HepG2 (cell line): Measurements from ENCODE around the gene SEC14L2. TPM values are rescaled to one million over a fixed set of nuclear protein-coding genes. Genes with fewer than 3 reads are reported as not detected.

ENCODE experiments used
- ATAC-seq: fragments of 200-7000 bp; cut with Tn5 transposase; 3 replicates; pipeline ENCODE4 v1.9.1; 2020; ENCODE audit warnings: mild to moderate bottlenecking, moderate library complexity
- BruUV-seq: library from RNA; stranded (reverse); fragments of 400-500 nt; replicated peaks from 2 replicates; lab custom pipeline; 2021; lab: Mats Ljungman, UMichigan
- CTCF ChIA-PET: fragments of 300-600 bp; formaldehyde crosslinking; extraction: SDS; loops from one replicate; lab custom pipeline; 2021; ENCODE audit warnings: low total read pairs, inconsistent platforms, low intra/inter-chr PET ratio; lab: Yijun Ruan, JAX
- POLR2A ChIA-PET: fragments of 350-600 bp; sonication (Branson Sonifier 250); formaldehyde crosslinking; loops from one replicate; lab custom pipeline; 2020; ENCODE audit warnings: antibody characterized with exemption, inconsistent platforms; lab: Yijun Ruan, JAX
- DNase-seq: peaks from one replicate; pipeline ENCODE4 v3.0.0-alpha.2; 2015; ENCODE audit warnings: low spot score
- FAIRE-seq: peaks from 3 replicates; lab custom pipeline; 2011; peaks lifted over from hg19 to GRCh38; lab: Jason Lieb, UNC
- H2AFZ ChIP-seq: one replicate; pipeline ENCODE4 v1.6.1; 2011; ENCODE audit warnings: low read length, inconsistent platforms
- H3K27ac ChIP-seq: fragments of 300-600 bp; 3 replicates; pipeline ENCODE4 v1.8.0; 2011; ENCODE audit warnings: mixed run types, mild to moderate bottlenecking, mixed read lengths, low read length, inconsistent platforms; ENCODE audit not compliant: insufficient read depth; ENCODE audit errors: extremely low read length
- H3K27me3 ChIP-seq, 2 experiments: fragments of 200-600 bp in 1 of 2; 2 replicates in 1 of 2; 3 replicates in 1 of 2; pipeline versions ENCODE4 v1.6.0 to v1.8.0; 2011; ENCODE audit warnings: low read length in 2 of 2, mild to moderate bottlenecking in 2 of 2, moderate library complexity in 2 of 2, inconsistent platforms in 1 of 2; ENCODE audit not compliant: insufficient read depth in 2 of 2, control insufficient read depth in 1 of 2
- H3K36me3 ChIP-seq, 2 experiments: fragments of 200-600 bp in 1 of 2; replicated peaks in 1 of 2; 2 replicates in 1 of 2; 3 replicates in 1 of 2; pipeline versions ENCODE4 v1.5.1 to v1.8.0; 2011; ENCODE audit warnings: low read length in 2 of 2, inconsistent platforms in 1 of 2; ENCODE audit not compliant: insufficient read depth in 2 of 2, control insufficient read depth in 1 of 2
- H3K4me1 ChIP-seq: 2 replicates; pipeline ENCODE4 v1.5.1; 2012; ENCODE audit warnings: low read length, inconsistent platforms; ENCODE audit not compliant: insufficient read depth
- H3K4me2 ChIP-seq: 2 replicates; pipeline ENCODE4 v1.6.0; 2011; ENCODE audit warnings: low read depth, low read length, inconsistent platforms
- H3K4me3 ChIP-seq, 3 experiments: fragments of 200-600 bp in 1 of 3; sonication (generic), shearing (Covaris generic) in 1 of 3; replicated peaks in 1 of 3; 2 replicates each; pipeline ENCODE4 v1.5.1; 2011 to 2016; ENCODE audit warnings: low read length in 3 of 3, inconsistent platforms in 2 of 3, low read depth in 2 of 3, mild to moderate bottlenecking in 2 of 3, control low read depth in 1 of 3, mixed read lengths in 1 of 3; ENCODE audit not compliant: insufficient read depth in 1 of 3
- H3K79me2 ChIP-seq: one replicate; pipeline ENCODE4 v1.6.1; 2011; ENCODE audit warnings: low read length, inconsistent platforms; ENCODE audit not compliant: insufficient read depth
- H3K9ac ChIP-seq: 2 replicates; pipeline ENCODE4 v1.6.0; 2011; ENCODE audit warnings: mild to moderate bottlenecking, low read depth, low read length, inconsistent platforms; ENCODE audit not compliant: insufficient read depth
- H3K9me3 ChIP-seq: 2 replicates; pipeline ENCODE4 v1.5.1; 2012; ENCODE audit warnings: mild to moderate bottlenecking, low read length
- H4K20me1 ChIP-seq: 2 replicates; pipeline ENCODE4 v1.6.0; 2011; ENCODE audit warnings: inconsistent platforms, mild to moderate bottlenecking, low read length, moderate library complexity; ENCODE audit not compliant: insufficient read depth
- ETV5 ChIP-seq: IDR thresholded peaks from 2 replicates; pipeline ENCODE4 v1.6.1; 2018; ENCODE audit warnings: missing biosample characterization, missing genetic modification reagents, inconsistent platforms, borderline replicate concordance
- GLI4 ChIP-seq: sonication (generic); formaldehyde crosslinking; IDR thresholded peaks from 2 replicates; pipeline ENCODE4 v1.5.1; 2020; ENCODE audit warnings: missing genetic modification reagents, mild to moderate bottlenecking, moderate library complexity, borderline replicate concordance
- PCBP1 ChIP-seq: fragments of 200-400 bp; formaldehyde crosslinking; IDR thresholded peaks from 2 replicates; pipeline ENCODE4 v1.6.1; 2017; ENCODE audit warnings: mild to moderate bottlenecking, low read depth, low read length, borderline replicate concordance
- POLR2G ChIP-seq: fragments of 200-400 bp; formaldehyde crosslinking; IDR thresholded peaks from 2 replicates; pipeline ENCODE4 v1.6.1; 2018; ENCODE audit warnings: mild to moderate bottlenecking, low read depth, low read length, moderate library complexity
- SMAD9 ChIP-seq: sonication (generic); formaldehyde crosslinking; IDR thresholded peaks from 2 replicates; pipeline ENCODE4 v1.5.1; 2020; ENCODE audit warnings: mild to moderate bottlenecking, missing genetic modification reagents
- SMYD3 ChIP-seq: sonication (generic); formaldehyde crosslinking; IDR thresholded peaks from 2 replicates; pipeline ENCODE4 v1.8.1; 2023; ENCODE audit warnings: mild to moderate bottlenecking, missing genetic modification reagents
- SP4 ChIP-seq: sonication (generic); formaldehyde crosslinking; IDR thresholded peaks from 2 replicates; pipeline ENCODE4 v1.8.1; 2023; ENCODE audit warnings: mild to moderate bottlenecking, missing genetic modification reagents
- TMF1 ChIP-seq: sonication (generic); formaldehyde crosslinking; IDR thresholded peaks from 2 replicates; pipeline ENCODE4 v1.8.1; 2022; ENCODE audit warnings: low read depth, missing genetic modification reagents
- TOPORS ChIP-seq: sonication (generic); formaldehyde crosslinking; IDR thresholded peaks from 2 replicates; pipeline ENCODE4 v1.8.0; 2023; ENCODE audit warnings: mild to moderate bottlenecking, missing genetic modification reagents
- ZKSCAN1 ChIP-seq: fragments of 150-350 bp; IDR thresholded peaks from 2 replicates; pipeline ENCODE4 v1.6.1; 2014; ENCODE audit warnings: low read length
- ZNF180 ChIP-seq: sonication (generic); formaldehyde crosslinking; IDR thresholded peaks from 2 replicates; pipeline ENCODE4 v1.4.0; 2020; ENCODE audit warnings: low read depth, missing genetic modification reagents, borderline replicate concordance
- ZNF672 ChIP-seq: sonication (generic); formaldehyde crosslinking; IDR thresholded peaks from 2 replicates; pipeline ENCODE4 v1.8.1; 2022; ENCODE audit warnings: missing genetic modification reagents
- WGBS: methylation state at CpG from one replicate; pipeline ENCODE4 v1.1.6; 2017; ENCODE audit warnings: low lambda C conversion rate; 5-methylcytosine and 5-hydroxymethylcytosine counted together
- in situ Hi-C: cut with HindIII; loops from 2 replicates; pipeline ENCODE4 v1.10.0; 2017; ENCODE audit warnings: low pct_unique_long_range_greater_than_20kb; ENCODE audit not compliant: extremely low pct_ligation_motif_present
- intact Hi-C: fragments of 100-400 bp; cut with micrococcal nuclease; formaldehyde crosslinking; loops from one replicate; pipeline ENCODE4 v1.10.0; 2022; ENCODE audit not compliant: unreplicated experiment
- polyA plus RNA-seq, 8 experiments: library from polyadenylated mRNA; depleted of rRNA in 3 of 8; stranded (reverse) in 7 of 8; unstranded in 1 of 8; fragments of >200 nt; fragmentation: Illumina TruSeq in 4 of 8; extraction: Trizol in 4 of 8; gene quantifications; 2 replicates each; pipeline versions ENCODE4 v1.2.1 to v1.2.3, GENCODE V29; 2011 to 2016; ENCODE audit warnings: low read depth in 4 of 8, missing spikeins in 1 of 8, mixed read lengths in 1 of 8; ENCODE audit not compliant: insufficient read depth in 1 of 8
- total RNA-seq, 5 experiments: library from RNA; depleted of rRNA; stranded (reverse); fragments of >200 nt; fragmentation: Illumina TruSeq; extraction: Trizol; gene quantifications; 2 replicates each; pipeline ENCODE4 v1.2.3, GENCODE V29; 2016; ENCODE audit warnings: low read depth in 1 of 5
- TF ChIP-seq, protein P1 (sequence below): sonication (generic); formaldehyde crosslinking; IDR thresholded peaks from 2 replicates; pipeline ENCODE4 v1.4.0; 2020; ENCODE audit warnings: missing genetic modification reagents
- TF ChIP-seq, protein P2 (sequence below): sonication (generic); formaldehyde crosslinking; IDR thresholded peaks from 2 replicates; pipeline ENCODE4 v1.4.0; 2020; ENCODE audit warnings: missing genetic modification reagents
- TF ChIP-seq, protein P3 (sequence below): sonication (generic); formaldehyde crosslinking; IDR thresholded peaks from 2 replicates; pipeline ENCODE4 v1.5.1; 2020; ENCODE audit warnings: mild to moderate bottlenecking, missing genetic modification reagents
- TF ChIP-seq, protein P4 (sequence below): sonication (generic); formaldehyde crosslinking; IDR thresholded peaks from 2 replicates; pipeline ENCODE4 v1.9.0; 2021; ENCODE audit warnings: mild to moderate bottlenecking, missing genetic modification reagents

SEC14L2 gene
- total and polyA plus RNA-seq, 2 of the 13 experiments (the other 11 are each of a cell fraction or from before 2014, with no cell fraction given) = 4.1 to 5.1 TPM

DNA sequence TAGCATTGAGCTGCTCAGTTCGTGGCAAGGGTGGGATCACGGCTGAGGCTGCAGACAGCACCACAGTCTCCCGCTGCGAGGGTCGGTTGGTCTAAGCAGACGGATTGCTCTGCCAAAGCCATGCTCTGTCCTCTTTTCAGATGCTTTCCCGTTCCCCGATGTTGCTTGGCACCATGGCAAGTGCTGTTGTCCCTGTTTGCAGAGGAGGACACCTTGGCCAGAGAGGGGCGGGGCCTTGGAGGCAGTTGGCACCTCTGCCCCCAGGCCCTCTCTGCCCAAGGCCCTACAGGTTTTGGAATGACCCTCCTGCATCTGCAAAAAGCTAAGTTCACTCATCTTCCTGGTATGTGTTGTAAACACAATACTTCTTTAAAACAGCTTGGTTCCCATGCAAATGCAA, 28.4 kb upstream of the SEC14L2 start:
- Histone ChIP-seq H3K36me3 (no peaks in the 10 kb centered on the region; a peak in 1 of 5 replicates), H3K4me1 (no peaks in the 10 kb centered on the region), H3K4me2 (no peak overlapping the region), H3K4me3 (no peak overlapping the region), H3K27ac (no peak overlapping the region), H2AFZ (no peak overlapping the region), H3K27me3 (no peaks in the 10 kb centered on the region), H4K20me1 (no peaks in the 10 kb centered on the region), H3K9me3 (no peaks in the 10 kb centered on the region), H3K9ac (no peak overlapping the region), H3K79me2 (no peaks in the 10 kb centered on the region)
- DNase-seq = no peak
- ChIA-PET CTCF (no interaction called here), POLR2A (no interaction called here)
- no TSS peak for BruUV-seq
- ATAC-seq = no peak
- in situ Hi-C loops (no loop called here), intact Hi-C loops (no loop called here)
- TF ChIP-seq POLR2G (no peak), ETV5 (CRISPR knock-in tag) (no peak), SP4 (CRISPR knock-in tag) (no peak), GLI4 (CRISPR knock-in tag) (no peak), SMYD3 (CRISPR knock-in tag) (no peak), ZNF672 (no peak), TMF1 (CRISPR knock-in tag) (no peak), TOPORS (CRISPR knock-in tag) (no peak), SMAD9 (CRISPR knock-in tag) (no peak), PCBP1 (no peak), ZNF180 (CRISPR knock-in tag) (no peak), ZKSCAN1 (no peak)
- TF ChIP-seq, protein P1, sequence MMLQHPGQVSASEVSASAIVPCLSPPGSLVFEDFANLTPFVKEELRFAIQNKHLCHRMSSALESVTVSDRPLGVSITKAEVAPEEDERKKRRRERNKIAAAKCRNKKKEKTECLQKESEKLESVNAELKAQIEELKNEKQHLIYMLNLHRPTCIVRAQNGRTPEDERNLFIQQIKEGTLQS = no peak
- TF ChIP-seq, protein P2, sequence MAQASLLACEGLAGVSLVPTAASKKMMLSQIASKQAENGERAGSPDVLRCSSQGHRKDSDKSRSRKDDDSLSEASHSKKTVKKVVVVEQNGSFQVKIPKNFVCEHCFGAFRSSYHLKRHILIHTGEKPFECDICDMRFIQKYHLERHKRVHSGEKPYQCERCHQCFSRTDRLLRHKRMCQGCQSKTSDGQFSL (CRISPR knock-in tag) = no peak
- TF ChIP-seq, protein P3, sequence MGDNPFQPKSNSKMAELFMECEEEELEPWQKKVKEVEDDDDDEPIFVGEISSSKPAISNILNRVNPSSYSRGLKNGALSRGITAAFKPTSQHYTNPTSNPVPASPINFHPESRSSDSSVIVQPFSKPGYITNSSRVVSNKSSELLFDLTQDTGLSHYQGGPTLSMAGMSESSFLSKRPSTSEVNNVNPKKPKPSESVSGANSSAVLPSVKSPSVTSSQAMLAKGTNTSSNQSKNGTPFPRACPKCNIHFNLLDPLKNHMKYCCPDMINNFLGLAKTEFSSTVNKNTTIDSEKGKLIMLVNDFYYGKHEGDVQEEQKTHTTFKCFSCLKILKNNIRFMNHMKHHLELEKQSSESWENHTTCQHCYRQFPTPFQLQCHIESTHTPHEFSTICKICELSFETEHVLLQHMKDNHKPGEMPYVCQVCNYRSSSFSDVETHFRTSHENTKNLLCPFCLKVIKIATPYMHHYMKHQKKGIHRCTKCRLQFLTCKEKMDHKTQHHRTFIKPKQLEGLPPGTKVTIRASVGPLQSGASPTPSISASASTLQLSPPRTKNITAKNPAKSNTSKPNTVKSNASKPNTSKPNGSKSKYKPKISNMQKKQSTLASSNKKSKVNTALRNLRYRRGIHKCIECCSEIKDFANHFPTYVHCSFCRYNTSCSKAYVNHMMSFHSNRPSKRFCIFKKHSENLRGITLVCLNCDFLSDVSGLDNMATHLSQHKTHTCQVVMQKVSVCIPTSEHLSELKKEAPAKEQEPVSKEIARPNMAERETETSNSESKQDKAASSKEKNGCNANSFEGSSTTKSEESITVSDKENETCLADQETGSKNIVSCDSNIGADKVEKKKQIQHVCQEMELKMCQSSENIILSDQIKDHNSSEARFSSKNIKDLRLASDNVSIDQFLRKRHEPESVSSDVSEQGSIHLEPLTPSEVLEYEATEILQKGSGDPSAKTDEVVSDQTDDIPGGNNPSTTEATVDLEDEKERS (CRISPR knock-in tag) = no peak
- TF ChIP-seq, protein P4, sequence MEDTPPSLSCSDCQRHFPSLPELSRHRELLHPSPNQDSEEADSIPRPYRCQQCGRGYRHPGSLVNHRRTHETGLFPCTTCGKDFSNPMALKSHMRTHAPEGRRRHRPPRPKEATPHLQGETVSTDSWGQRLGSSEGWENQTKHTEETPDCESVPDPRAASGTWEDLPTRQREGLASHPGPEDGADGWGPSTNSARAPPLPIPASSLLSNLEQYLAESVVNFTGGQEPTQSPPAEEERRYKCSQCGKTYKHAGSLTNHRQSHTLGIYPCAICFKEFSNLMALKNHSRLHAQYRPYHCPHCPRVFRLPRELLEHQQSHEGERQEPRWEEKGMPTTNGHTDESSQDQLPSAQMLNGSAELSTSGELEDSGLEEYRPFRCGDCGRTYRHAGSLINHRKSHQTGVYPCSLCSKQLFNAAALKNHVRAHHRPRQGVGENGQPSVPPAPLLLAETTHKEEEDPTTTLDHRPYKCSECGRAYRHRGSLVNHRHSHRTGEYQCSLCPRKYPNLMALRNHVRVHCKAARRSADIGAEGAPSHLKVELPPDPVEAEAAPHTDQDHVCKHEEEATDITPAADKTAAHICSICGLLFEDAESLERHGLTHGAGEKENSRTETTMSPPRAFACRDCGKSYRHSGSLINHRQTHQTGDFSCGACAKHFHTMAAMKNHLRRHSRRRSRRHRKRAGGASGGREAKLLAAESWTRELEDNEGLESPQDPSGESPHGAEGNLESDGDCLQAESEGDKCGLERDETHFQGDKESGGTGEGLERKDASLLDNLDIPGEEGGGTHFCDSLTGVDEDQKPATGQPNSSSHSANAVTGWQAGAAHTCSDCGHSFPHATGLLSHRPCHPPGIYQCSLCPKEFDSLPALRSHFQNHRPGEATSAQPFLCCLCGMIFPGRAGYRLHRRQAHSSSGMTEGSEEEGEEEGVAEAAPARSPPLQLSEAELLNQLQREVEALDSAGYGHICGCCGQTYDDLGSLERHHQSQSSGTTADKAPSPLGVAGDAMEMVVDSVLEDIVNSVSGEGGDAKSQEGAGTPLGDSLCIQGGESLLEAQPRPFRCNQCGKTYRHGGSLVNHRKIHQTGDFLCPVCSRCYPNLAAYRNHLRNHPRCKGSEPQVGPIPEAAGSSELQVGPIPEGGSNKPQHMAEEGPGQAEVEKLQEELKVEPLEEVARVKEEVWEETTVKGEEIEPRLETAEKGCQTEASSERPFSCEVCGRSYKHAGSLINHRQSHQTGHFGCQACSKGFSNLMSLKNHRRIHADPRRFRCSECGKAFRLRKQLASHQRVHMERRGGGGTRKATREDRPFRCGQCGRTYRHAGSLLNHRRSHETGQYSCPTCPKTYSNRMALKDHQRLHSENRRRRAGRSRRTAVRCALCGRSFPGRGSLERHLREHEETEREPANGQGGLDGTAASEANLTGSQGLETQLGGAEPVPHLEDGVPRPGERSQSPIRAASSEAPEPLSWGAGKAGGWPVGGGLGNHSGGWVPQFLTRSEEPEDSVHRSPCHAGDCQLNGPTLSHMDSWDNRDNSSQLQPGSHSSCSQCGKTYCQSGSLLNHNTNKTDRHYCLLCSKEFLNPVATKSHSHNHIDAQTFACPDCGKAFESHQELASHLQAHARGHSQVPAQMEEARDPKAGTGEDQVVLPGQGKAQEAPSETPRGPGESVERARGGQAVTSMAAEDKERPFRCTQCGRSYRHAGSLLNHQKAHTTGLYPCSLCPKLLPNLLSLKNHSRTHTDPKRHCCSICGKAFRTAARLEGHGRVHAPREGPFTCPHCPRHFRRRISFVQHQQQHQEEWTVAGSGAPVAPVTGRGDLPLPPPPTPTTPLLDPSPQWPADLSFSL (CRISPR knock-in tag) = no peak
- 93% methylated on average over 5 of the region's 9 CpGs for WGBS
- FAIRE-seq = no peak
